HEK293T (cell line): Measurements from ENCODE around the gene IFI27L2.

Experiments used
- ELF4 ChIP-seq: fragments of 450-650 bp; IDR thresholded peaks from 2 replicates; pipeline ENCODE4 v1.6.1; 2017; ENCODE audit warnings: antibody characterized with exemption
- FOXA1 ChIP-seq: fragments of 450-650 bp; IDR thresholded peaks from 2 replicates; pipeline ENCODE4 v1.6.1; 2016; ENCODE audit warnings: mild to moderate bottlenecking
- FOXM1 ChIP-seq: fragments of 450-650 bp; IDR thresholded peaks from 2 replicates; pipeline ENCODE4 v1.6.1; 2017; ENCODE audit warnings: mild to moderate bottlenecking, borderline replicate concordance
- LEF1 ChIP-seq: fragments of 450-650 bp; IDR thresholded peaks from 2 replicates; pipeline ENCODE4 v1.6.1; 2017; ENCODE audit warnings: mild to moderate bottlenecking, borderline replicate concordance
- NFRKB ChIP-seq: fragments of 450-650 bp; IDR thresholded peaks from 2 replicates; pipeline ENCODE4 v1.6.1; 2016; ENCODE audit warnings: mild to moderate bottlenecking, moderate library complexity
- SUZ12 ChIP-seq: fragments of 450-650 bp; IDR thresholded peaks from 2 replicates; pipeline ENCODE4 v1.6.1; 2016; ENCODE audit warnings: mild to moderate bottlenecking

DNA sequence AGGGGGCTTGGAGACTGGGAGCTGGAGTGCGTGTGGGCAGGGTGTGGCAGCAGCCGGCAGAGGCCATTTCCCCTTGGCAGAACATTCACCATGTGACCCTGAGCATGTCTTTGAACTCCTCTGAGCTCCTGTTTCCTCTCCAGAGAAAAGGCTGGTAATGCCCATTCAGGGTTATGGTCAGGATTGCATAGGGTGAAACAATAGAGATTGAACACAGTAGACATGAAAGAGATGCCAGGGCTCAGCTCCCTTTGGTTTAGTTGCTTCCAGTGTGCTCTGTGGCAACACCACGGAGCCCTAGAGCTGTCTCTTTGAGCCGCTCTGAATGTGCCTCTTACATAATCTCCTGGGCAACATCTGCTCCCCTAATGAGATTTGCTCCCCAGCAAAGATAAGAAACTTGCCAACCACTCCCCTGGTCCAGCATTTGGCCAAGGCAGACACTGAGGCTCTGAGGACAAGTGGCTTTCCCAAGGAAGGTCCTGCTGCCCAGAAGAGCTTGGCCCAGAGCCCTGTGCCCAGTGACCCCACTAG lies 14.3 kb downstream of the IFI27L2 start:
- TF ChIP-seq LEF1 (no peak), FOXM1 (no peak), FOXA1 (no peak), SUZ12 (no peak), NFRKB (no peak), ELF4 (no peak)
